HG03520 (cell line): ENCODE data around the gene POPDC2.

Source experiments
- ATAC-seq: cut with Tn5 transposase; IDR thresholded peaks from one replicate; pipeline ENCODE4 v1.9.1; 2021; ENCODE audit warnings: mild to moderate bottlenecking, moderate library complexity; ENCODE audit not compliant: unreplicated experiment

Gene POPDC2

GRCh38 chr3:119672776-119673175 lies 12.4 kb upstream of the POPDC2 start:
- ATAC-seq, result no peak

- no peak for ATAC-seq
These were observed 9.6 kb upstream of the POPDC2 start for GRCh38 chr3:119669906-119670570.

GRCh38 chr3:119665954-119666559 lies 5.7 kb upstream of the POPDC2 start:
- no peak for ATAC-seq

- no peak for ATAC-seq
These were observed 4.5 kb upstream of the POPDC2 start for GRCh38 chr3:119664850-119665379.

- ATAC-seq, result no peak
These were observed 4.0 kb upstream of the POPDC2 start for GRCh38 chr3:119664370-119664769.

- ATAC-seq, result no peak
These were observed 3.5 kb upstream of the POPDC2 start for GRCh38 chr3:119663885-119664284.

GRCh38 chr3:119662604-119663373 lies 2.4 kb upstream of the POPDC2 start:
- ATAC-seq, result no peak

- ATAC-seq, result no peak
These were observed 640 bp downstream of the POPDC2 start for GRCh38 chr3:119659606-119660291.

- no peak for ATAC-seq
These were observed 1.4 kb downstream of the POPDC2 start for GRCh38 chr3:119658994-119659393.

GRCh38 chr3:119657887-119658702 lies 2.3 kb downstream of the POPDC2 start:
- no peak for ATAC-seq

- no peak for ATAC-seq
These were observed 6.5 kb downstream of the POPDC2 start for GRCh38 chr3:119653876-119654275.

- no peak for ATAC-seq
These were observed 7.9 kb downstream of the POPDC2 start for GRCh38 chr3:119652306-119653033.

GRCh38 chr3:119649761-119650160 lies 10.6 kb downstream of the POPDC2 start:
- no peak for ATAC-seq

GRCh38 chr3:119647843-119648575 lies 12.4 kb downstream of the POPDC2 start:
- no peak for ATAC-seq

- no peak for ATAC-seq
These were observed 13.2 kb downstream of the POPDC2 start for GRCh38 chr3:119647171-119647570.

- ATAC-seq, result no peak
These were observed 14.6 kb downstream of the POPDC2 start for GRCh38 chr3:119645813-119646212.

GRCh38 chr3:119644481-119644880 lies 15.9 kb downstream of the POPDC2 start:
- no peak for ATAC-seq

- no peak for ATAC-seq
These were observed 16.9 kb downstream of the POPDC2 start for GRCh38 chr3:119643528-119643927.
